Body of pancreas (tissue), 4 donors: ENCODE measurements around the gene DCAF11. TPM values are rescaled to one million over a fixed set of nuclear protein-coding genes. Genes with fewer than 3 reads are reported as not detected.

Source experiments
- ATAC-seq: fragments of 150-250 bp; one replicate; pipeline ENCODE4 v1.9.1; 2016
- DNase-seq, 4 donors: peaks; one replicate each; pipeline ENCODE4 v3.0.0-alpha.2; 2019
- H3K27ac ChIP-seq, 4 donors: fragments of 200-600 bp; sonication (generic); 1 replicate in 3 of 4; 2 replicates in 1 of 4; pipeline versions ENCODE4 v1.5.1 to v1.6.1; 2016 to 2019; ENCODE audit warnings: mild to moderate bottlenecking in 1 of 4, mixed read lengths in 1 of 4, moderate library complexity in 1 of 4
- H3K27me3 ChIP-seq, 2 donors: fragments of 200-600 bp; sonication (generic); one replicate each; pipeline ENCODE4 v1.6.0; 2016; ENCODE audit warnings: mild to moderate bottlenecking in 1 of 2
- H3K36me3 ChIP-seq, 2 donors: fragments of 200-600 bp; sonication (generic); replicated peaks in 1 of 2; 2 replicates each; pipeline ENCODE4 v1.5.1; 2016; ENCODE audit warnings: low read depth in 2 of 2; ENCODE audit not compliant: insufficient read depth in 1 of 2
- H3K4me1 ChIP-seq: fragments of 200-600 bp; sonication (generic); one replicate; pipeline ENCODE4 v1.6.0; 2016
- H3K4me3 ChIP-seq, 2 donors: fragments of 200-600 bp; sonication (generic); 1 replicate in 1 of 2; 2 replicates in 1 of 2; pipeline ENCODE4 v1.5.1; 2016 to 2019
- H3K9me3 ChIP-seq, 3 donors: fragments of 200-600 bp; sonication (generic); 1 replicate in 2 of 3; 2 replicates in 1 of 3; pipeline ENCODE4 v1.5.1; 2016
- CTCF ChIP-seq, 7 experiments: fragments of 450-650 bp in 4 of 7; fragments of 200-600 bp in 3 of 7; sonication (generic) in 3 of 7; IDR thresholded peaks; one replicate each; pipeline ENCODE4 v1.5.1; 2016 to 2019; ENCODE audit warnings: antibody characterized with exemption in 7 of 7
- POLR2A ChIP-seq, 3 donors: fragments of 450-650 bp; IDR thresholded peaks; one replicate each; pipeline ENCODE4 v1.6.1; 2016; ENCODE audit warnings: antibody characterized with exemption in 3 of 3, mild to moderate bottlenecking in 2 of 3
- WGBS, 2 donors: methylation state at CpG; one replicate each; pipeline ENCODE4 v1.1.5; 2017; 5-methylcytosine and 5-hydroxymethylcytosine counted together
- intact Hi-C: fragments of 100-400 bp; cut with DNase I; formaldehyde crosslinking; loops from one replicate; pipeline ENCODE4 v1.15.1; 2023
- total RNA-seq, 2 donors: library from RNA; depleted of rRNA; stranded (reverse); fragments of >200 nt; gene quantifications; one replicate each; pipeline ENCODE4 v1.1.0, GENCODE V29; 2016

DCAF11 gene
- total RNA-seq, 2 donors from 2014 or later = 77.1 to 128 TPM

GRCh38 chr14:24071144-24071697 lies 43.4 kb upstream of the DCAF11 start, which contains the start of gene CPNE6:
CPNE6 (plus strand) TSS chr14:24071562; CDS start chr14:24072937, 1,375 bp downstream.
- no peaks in the 10 kb centered on the region for H3K27me3 ChIP-seq
- no peak for DNase-seq
- H3K4me3 ChIP-seq = no peak within 1 kb of the TSS
- peaks cover 26% of the 10 kb centered on the region for H3K4me1 ChIP-seq
- no peaks in the 10 kb centered on the region for H3K9me3 ChIP-seq
- intact Hi-C loops = no loop called here
- no peaks in the 10 kb centered on the region for H3K36me3 ChIP-seq
- ATAC-seq = no peak
- 79 to 85% methylated on average over 8 to 19 of the region's 19 CpGs for WGBS, 2 donors
- H3K27ac ChIP-seq = no peak within 1 kb of the TSS
- no peak for TF ChIP-seq POLR2A (IDR thresholded peaks at IDR 0.05)
- TF ChIP-seq CTCF (IDR thresholded peaks at IDR 0.05) = no peak

- WGBS, 2 donors = 61 to 71% methylated on average over 11 to 12 of the region's 12 CpGs
- Histone ChIP-seq H3K4me3 (no peak overlapping the region), H3K36me3 (no peaks in the 10 kb centered on the region), H3K4me1 (peaks cover 26% of the 10 kb centered on the region), H3K9me3 (no peaks in the 10 kb centered on the region), H3K27me3 (no peaks in the 10 kb centered on the region), H3K27ac (no peak overlapping the region)
- no peak for TF ChIP-seq CTCF (IDR thresholded peaks at IDR 0.05)
- DNase-seq = no peak
- intact Hi-C loops = no loop called here
- ATAC-seq = no peak
Measured at GRCh38 chr14:24071836-24072430, 42.6 kb upstream of the DCAF11 start.

- intact Hi-C loops = no loop called here
- Histone ChIP-seq H3K4me1 (peaks cover 26% of the 10 kb centered on the region), H3K27ac (no peak overlapping the region), H3K36me3 (no peaks in the 10 kb centered on the region), H3K9me3 (no peaks in the 10 kb centered on the region), H3K4me3 (no peak overlapping the region), H3K27me3 (no peaks in the 10 kb centered on the region)
- ATAC-seq (peak; percentile 33), DNase-seq (peak; percentile 46 to 66 (median 56))
- 30 to 50% methylated on average over 1 to 7 of the region's 7 CpGs for WGBS, 2 donors
- TF ChIP-seq CTCF (IDR thresholded peaks at IDR 0.05) (no peak), POLR2A (IDR thresholded peaks at IDR 0.05) (no peak)
Measured at GRCh38 chr14:24072436-24072835, 42.1 kb upstream of the DCAF11 start.

GRCh38 chr14:24072881-24073877 lies 41.4 kb upstream of the DCAF11 start:
- intact Hi-C loops = no loop called here
- DNase-seq (no peak), ATAC-seq (no peak)
- WGBS, 2 donors = 78 to 85% methylated on average over 22 to 24 of the region's 26 CpGs
- H3K4me3 ChIP-seq = no peak overlapping the region
- peaks cover 26% of the 10 kb centered on the region for H3K4me1 ChIP-seq
- no peaks in the 10 kb centered on the region for H3K36me3 ChIP-seq
- no peak overlapping the region for H3K27ac ChIP-seq
- H3K27me3 ChIP-seq = no peaks in the 10 kb centered on the region
- TF ChIP-seq CTCF (IDR thresholded peaks at IDR 0.05) (no peak), POLR2A (IDR thresholded peaks at IDR 0.05) (no peak)
- no peaks in the 10 kb centered on the region for H3K9me3 ChIP-seq
